K562 (cell line): ENCODE results near the gene RABL6. TPM values are rescaled to one million over a fixed set of nuclear protein-coding genes. Genes with fewer than 3 reads are reported as not detected.

Experiments used
- AFF1 ChIP-seq, 2 experiments: fragments of 450-650 bp; IDR thresholded peaks; 2 replicates each; pipeline ENCODE4 v1.6.1; 2018; ENCODE audit warnings: mild to moderate bottlenecking in 2 of 2, low read depth in 1 of 2; ENCODE audit not compliant: partially characterized antibody in 2 of 2
- CBFA2T2 ChIP-seq: fragments of 450-650 bp; conservative IDR thresholded peaks from 2 replicates; pipeline ENCODE4 v1.6.1; 2017; ENCODE audit warnings: mild to moderate bottlenecking
- CBFB ChIP-seq: sonication (generic); formaldehyde crosslinking; IDR thresholded peaks from 2 replicates; pipeline ENCODE4 v1.4.0; 2020; ENCODE audit warnings: mild to moderate bottlenecking, missing genetic modification reagents
- CBX3 ChIP-seq, 2 experiments: IDR thresholded peaks; 1 replicate in 1 of 2; 2 replicates in 1 of 2; pipeline ENCODE4 v1.6.1; 2012; ENCODE audit warnings: inconsistent platforms in 2 of 2, low read length in 2 of 2, borderline replicate concordance in 1 of 2, control low read depth in 1 of 2
- CREB1 ChIP-seq, 2 experiments: sonication (generic) in 1 of 2; formaldehyde crosslinking in 1 of 2; IDR thresholded peaks; 2 replicates each; pipeline versions ENCODE4 v1.6.1 to v1.8.0; 2012 to 2022; ENCODE audit warnings: inconsistent platforms in 1 of 2, mild to moderate bottlenecking in 1 of 2, missing genetic modification reagents in 1 of 2, moderate library complexity in 1 of 2
- ESRRA ChIP-seq: fragments of 450-650 bp; IDR thresholded peaks from 2 replicates; pipeline ENCODE4 v1.6.1; 2014; ENCODE audit warnings: low read depth, mild to moderate bottlenecking, moderate library complexity, borderline replicate concordance
- ETV1 ChIP-seq: fragments of 450-650 bp; conservative IDR thresholded peaks from 2 replicates; pipeline ENCODE4 v1.6.1; 2016; ENCODE audit warnings: missing genetic modification characterization, control low read depth, low read depth, missing compliant biosample characterization
- HMGN3 ChIP-seq: IDR thresholded peaks from 2 replicates; pipeline ENCODE4 v1.6.1; 2011; ENCODE audit warnings: borderline replicate concordance, low read depth, mild to moderate bottlenecking, mixed read lengths, low read length; ENCODE audit not compliant: insufficient read length; ENCODE audit errors: extremely low read depth
- HSF4 ChIP-seq: fragments of 250-450 bp; sonication (Bioruptor Pico); IDR thresholded peaks from 2 replicates; pipeline ENCODE4 v2.1.2; 2022; ENCODE audit warnings: mild to moderate bottlenecking, moderate library complexity, borderline replicate concordance
- MAZ ChIP-seq, 2 experiments: fragments of 450-650 bp in 1 of 2; sonication (generic) in 1 of 2; formaldehyde crosslinking; IDR thresholded peaks in 1 of 2; conservative IDR thresholded peaks in 1 of 2; 2 replicates each; pipeline versions ENCODE4 v1.4.0 to v1.5.0; 2020; ENCODE audit warnings: mild to moderate bottlenecking in 1 of 2, missing genetic modification reagents in 1 of 2
- MTA2 ChIP-seq: fragments of 450-650 bp; IDR thresholded peaks from 2 replicates; pipeline ENCODE4 v1.6.1; 2016; ENCODE audit warnings: low read depth
- MTF1 ChIP-seq: fragments of 250-450 bp; sonication (Bioruptor Pico); IDR thresholded peaks from 2 replicates; pipeline ENCODE4 v1.9.0; 2021; ENCODE audit warnings: moderate library complexity, mild to moderate bottlenecking, inconsistent platforms, borderline replicate concordance
- MXD1 ChIP-seq: fragments of 250-450 bp; sonication (Bioruptor Pico); IDR thresholded peaks from 2 replicates; pipeline ENCODE4 v1.8.0; 2021; ENCODE audit warnings: borderline replicate concordance, mild to moderate bottlenecking, moderate library complexity; ENCODE audit not compliant: poor library complexity, severe bottlenecking
- NCOA1 ChIP-seq: fragments of 450-650 bp; IDR thresholded peaks from 2 replicates; pipeline ENCODE4 v1.6.1; 2016; ENCODE audit warnings: low read depth
- PYGO2 ChIP-seq: fragments of 450-650 bp; IDR thresholded peaks from 2 replicates; pipeline ENCODE4 v1.6.1; 2016; ENCODE audit warnings: mild to moderate bottlenecking, missing genetic modification characterization, moderate library complexity, missing compliant biosample characterization
- SIX5 ChIP-seq, 2 experiments: IDR thresholded peaks; 2 replicates each; pipeline ENCODE4 v1.6.1; 2011; ENCODE audit warnings: low read length in 2 of 2, borderline replicate concordance in 1 of 2, low read depth in 1 of 2, mild to moderate bottlenecking in 1 of 2, moderate library complexity in 1 of 2; ENCODE audit not compliant: insufficient read depth in 1 of 2
- SRSF7 ChIP-seq: fragments of 200-400 bp; formaldehyde crosslinking; optimal IDR thresholded peaks from 2 replicates; pipeline ENCODE3; 2017; ENCODE audit warnings: mild to moderate bottlenecking, low read depth, low read length
- XRCC4 ChIP-seq: IDR thresholded peaks from one replicate; pipeline ENCODE4 v1.6.1; 2011; ENCODE audit not compliant: insufficient read depth, insufficient read length; ENCODE audit errors: extremely low read depth
- ZNF280A ChIP-seq: fragments of 450-650 bp; IDR thresholded peaks from 2 replicates; pipeline ENCODE4 v1.6.1; 2018; ENCODE audit warnings: mild to moderate bottlenecking, low read depth; ENCODE audit not compliant: partially characterized antibody
- ZNF507 ChIP-seq: conservative IDR thresholded peaks from 2 replicates; pipeline ENCODE4 v1.6.1; 2017; ENCODE audit warnings: missing genetic modification characterization, missing compliant biosample characterization
- polyA plus RNA-seq, 8 experiments: library from polyadenylated mRNA; depleted of rRNA in 4 of 8; stranded (reverse) in 5 of 8; unstranded in 3 of 8; fragments of >200 nt; fragmentation: Nextera tagmentation in 2 of 8; fragmentation: Illumina TruSeq in 1 of 8; extraction: Ambion mirVana in 2 of 8; extraction: Trizol in 1 of 8; gene quantifications; 2 replicates each; pipeline versions ENCODE4 v1.2.1 to v1.2.3, GENCODE V29; 2011 to 2014; ENCODE audit warnings: inconsistent platforms in 1 of 8, missing spikeins in 1 of 8
- total RNA-seq, 7 experiments: library from RNA; depleted of rRNA in 6 of 7; stranded (reverse); fragments of >200 nt in 6 of 7; fragmentation: Illumina TruSeq in 2 of 7; extraction: Trizol in 2 of 7; gene quantifications; 2 replicates each; pipeline versions ENCODE4 v1.2.1 to v1.2.3, GENCODE V29; 2011 to 2021; ENCODE audit warnings: low replicate concordance in 1 of 7

Gene RABL6
- total and polyA plus RNA-seq, 9 of the 15 experiments (the other 6 are each of a cell fraction or from before 2014, with no cell fraction given): 5.6 to 181 (median 84.5) TPM

- no peak for TF ChIP-seq MXD1 (CRISPR knock-in tag)
- TF ChIP-seq MAZ (CRISPR knock-in tag; conservative IDR thresholded peaks at IDR 0.05 in 1 of 2, IDR thresholded peaks at IDR 0.05 in 1 of 2): no peak
- no peak for TF ChIP-seq HSF4
- no peak for TF ChIP-seq HMGN3
- peak; percentile 68 to 72 for TF ChIP-seq SIX5 (IDR thresholded peaks at IDR 0.05; ENCODE audit: borderline replicate concordance in 1 of 2, insufficient read depth in 1 of 2, low read depth in 1 of 2, low read length in 2 of 2)
- TF ChIP-seq ETV1 (tag): no peak
- no peak for TF ChIP-seq PYGO2 (tag)
- TF ChIP-seq XRCC4: no peak
- TF ChIP-seq CBX3 (IDR thresholded peaks at IDR 0.05; ENCODE audit: borderline replicate concordance in 1 of 2, low read length in 2 of 2): peak in 1 of 2 experiments; percentile 85; a peak in 1 of 3 replicates
- no peak for TF ChIP-seq MTA2
- TF ChIP-seq NCOA1: no peak
- TF ChIP-seq MTF1: no peak
- TF ChIP-seq CBFA2T2: peak; percentile 58
- no peak for TF ChIP-seq SRSF7
- TF ChIP-seq CBFB: no peak; the same call in 1 of the 2 replicates
- no peak for TF ChIP-seq ZNF507
- no peak for TF ChIP-seq ESRRA
- TF ChIP-seq ZNF280A: peak; percentile 79
- TF ChIP-seq AFF1 (IDR thresholded peaks at IDR 0.05; ENCODE audit: low read depth in 1 of 2, partially characterized antibody in 2 of 2): no peak
- TF ChIP-seq CREB1 (IDR thresholded peaks at IDR 0.05): no peak
- no peak for TF ChIP-seq CREB1 (CRISPR knock-in tag; IDR thresholded peaks at IDR 0.05)
Measured at GRCh38 chr9:136773386-136774044, 34.2 kb upstream of the RABL6 start (continued).
